Keratinocyte (primary cell): ENCODE results near the gene TNC. TPM values are rescaled to one million over a fixed set of nuclear protein-coding genes. Genes with fewer than 3 reads are reported as not detected.

ENCODE experiments used
- DNase-seq: peaks from one replicate; pipeline ENCODE4 v3.0.0-alpha.2; 2011; ENCODE audit warnings: low read depth, missing footprints, low spot score
- FAIRE-seq: peaks from 2 replicates; lab custom pipeline; 2011; peaks lifted over from hg19 to GRCh38; lab: Jason Lieb, UNC
- H2AFZ ChIP-seq: 2 replicates; pipeline ENCODE4 v1.6.0; 2012; ENCODE audit warnings: low read length, control low read depth, inconsistent platforms; ENCODE audit not compliant: control insufficient read depth
- H3K27ac ChIP-seq: 2 replicates; pipeline ENCODE4 v1.5.1; 2011; ENCODE audit warnings: low read length; ENCODE audit not compliant: control insufficient read depth, insufficient read depth
- H3K27me3 ChIP-seq: 3 replicates; pipeline ENCODE4 v1.6.0; 2011; ENCODE audit warnings: low read length; ENCODE audit not compliant: control insufficient read depth, insufficient read depth; ENCODE audit errors: extremely low read depth
- H3K36me3 ChIP-seq, 2 experiments: 2 replicates in 1 of 2; 3 replicates in 1 of 2; pipeline ENCODE4 v1.5.1; 2011; ENCODE audit warnings: low read length in 2 of 2, mild to moderate bottlenecking in 1 of 2; ENCODE audit not compliant: control insufficient read depth in 2 of 2, insufficient read depth in 2 of 2; ENCODE audit errors: extremely low read depth in 1 of 2
- H3K4me1 ChIP-seq: 3 replicates; pipeline ENCODE4 v1.5.1; 2011; ENCODE audit warnings: low read length; ENCODE audit not compliant: control insufficient read depth, insufficient read depth; ENCODE audit errors: extremely low read depth
- H3K4me2 ChIP-seq: 3 replicates; pipeline ENCODE4 v1.6.0; 2011; ENCODE audit warnings: low read depth, low read length; ENCODE audit not compliant: control insufficient read depth, insufficient read depth; ENCODE audit errors: extremely low read depth
- H3K4me3 ChIP-seq, 3 experiments: fragments of 200-600 bp in 1 of 3; sonication (generic) in 1 of 3; 2 replicates in 2 of 3; 3 replicates in 1 of 3; pipeline ENCODE4 v1.5.1; 2011 to 2016; ENCODE audit warnings: low read length in 3 of 3, mild to moderate bottlenecking in 3 of 3, control low read depth in 2 of 3, inconsistent platforms in 1 of 3, low read depth in 1 of 3, mixed read lengths in 1 of 3, mixed run types in 1 of 3, moderate library complexity in 1 of 3; ENCODE audit not compliant: control insufficient read depth in 2 of 3, insufficient read depth in 2 of 3; ENCODE audit errors: extremely low read depth in 1 of 3
- H3K79me2 ChIP-seq: 2 replicates; pipeline ENCODE4 v1.6.0; 2012; ENCODE audit warnings: low read length; ENCODE audit not compliant: control insufficient read depth, insufficient read depth
- H3K9ac ChIP-seq: 3 replicates; pipeline ENCODE4 v1.6.0; 2011; ENCODE audit warnings: low read length; ENCODE audit not compliant: control insufficient read depth, insufficient read depth; ENCODE audit errors: extremely low read depth
- H3K9me1 ChIP-seq: 3 replicates; pipeline ENCODE4 v1.6.0; 2011; ENCODE audit warnings: low read length; ENCODE audit not compliant: control insufficient read depth, insufficient read depth; ENCODE audit errors: extremely low read depth
- H3K9me3 ChIP-seq: 2 replicates; pipeline ENCODE4 v1.5.1; 2012; ENCODE audit warnings: low read depth, low read length; ENCODE audit not compliant: control insufficient read depth
- H4K20me1 ChIP-seq: 3 replicates; pipeline ENCODE4 v1.6.0; 2011; ENCODE audit warnings: low read length; ENCODE audit not compliant: control insufficient read depth, insufficient read depth; ENCODE audit errors: extremely low read depth
- EZH2 ChIP-seq: IDR thresholded peaks from one replicate; pipeline ENCODE4 v1.6.1; 2012; ENCODE audit warnings: inconsistent platforms, mild to moderate bottlenecking, low read length, moderate library complexity
- dilution Hi-C: fragments of 300-500 bp; cut with MboI; formaldehyde crosslinking; loops from one replicate; pipeline ENCODE4 v1.7.0; 2020; ENCODE audit warnings: low sequenced_read_pairs; ENCODE audit not compliant: extremely low pct_ligation_motif_present
- polyA plus RNA-seq, 5 experiments: library from polyadenylated mRNA; depleted of rRNA in 3 of 5; stranded (reverse) in 3 of 5; stranded (forward) in 1 of 5; unstranded in 1 of 5; fragments of >200 nt; gene quantifications; 1 replicate in 1 of 5; 2 replicates in 3 of 5; 3 replicates in 1 of 5; pipeline versions ENCODE4 v1.2.1 to v1.2.3, GENCODE V29; 2011 to 2012; ENCODE audit warnings: missing spikeins in 2 of 5, low read depth in 1 of 5, low replicate concordance in 1 of 5
- TF ChIP-seq, protein P1 (sequence below), 3 experiments: IDR thresholded peaks in 1 of 3; conservative IDR thresholded peaks in 1 of 3; optimal IDR thresholded peaks in 1 of 3; 2 replicates in 2 of 3; 3 replicates in 1 of 3; pipeline versions ENCODE3 to v1.5.1; 2011; ENCODE audit warnings: low read length in 3 of 3, mild to moderate bottlenecking in 3 of 3, moderate library complexity in 2 of 3, control low read depth in 1 of 3, inconsistent platforms in 1 of 3; ENCODE audit not compliant: insufficient read depth in 2 of 3; ENCODE audit errors: extremely low read depth in 1 of 3

Gene TNC
- polyA plus RNA-seq, 1 donor (not counting 4 experiments of a cell fraction or from before 2014, with no cell fraction given): 58.7 TPM

DNA sequence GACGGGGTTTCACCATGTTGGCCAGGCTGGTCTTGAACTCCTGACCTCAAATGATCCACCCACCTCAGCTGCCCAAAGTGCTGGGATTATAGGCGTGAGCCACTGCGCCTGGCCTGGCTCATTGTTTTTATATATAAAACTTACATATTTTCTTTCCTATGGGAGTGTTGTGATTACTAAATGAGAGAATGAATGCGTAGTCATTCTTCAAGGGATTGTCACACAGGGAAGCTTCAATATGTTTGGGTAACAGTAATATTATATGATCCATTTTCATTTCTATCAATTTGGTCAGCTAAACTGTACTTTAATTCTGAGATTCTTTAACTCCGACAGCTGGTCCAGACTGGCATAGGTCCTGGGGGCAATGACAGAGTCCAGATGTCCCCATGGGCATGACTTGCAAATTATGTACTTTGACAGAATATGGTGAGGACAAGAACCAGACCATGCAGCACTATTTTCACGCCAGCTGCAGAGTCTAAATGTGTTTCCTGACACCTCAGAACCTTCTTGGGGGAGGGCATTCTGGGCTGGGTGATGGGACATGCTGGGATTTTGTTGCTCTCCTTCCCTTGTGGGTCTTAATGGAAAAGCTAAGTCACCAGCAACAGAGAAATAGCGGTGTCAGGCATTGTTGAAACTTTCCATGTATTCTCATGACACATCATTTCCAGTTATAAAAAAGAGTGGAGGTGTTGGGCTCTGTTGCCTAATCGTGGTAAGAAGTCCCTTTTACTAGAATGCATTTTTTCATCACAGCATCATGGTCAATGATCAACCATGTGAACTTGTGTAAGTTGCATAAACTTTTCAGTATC is 40.9 kb upstream of the TNC start:
- Histone ChIP-seq H3K4me3 (no peak overlapping the region), H2AFZ (no peak overlapping the region), H3K9ac (no peak overlapping the region), H3K4me1 (peaks cover 20% of the 10 kb centered on the region), H4K20me1 (no peaks in the 10 kb centered on the region), H3K9me3 (no peaks in the 10 kb centered on the region), H3K9me1 (no peaks in the 10 kb centered on the region), H3K27ac (no peak overlapping the region), H3K79me2 (no peaks in the 10 kb centered on the region), H3K4me2 (no peak overlapping the region), H3K27me3 (no peaks in the 10 kb centered on the region), H3K36me3 (no peaks in the 10 kb centered on the region)
- DNase-seq (no peak), FAIRE-seq (peak; percentile 52)
- no peak for TF ChIP-seq EZH2
- TF ChIP-seq, protein P1, sequence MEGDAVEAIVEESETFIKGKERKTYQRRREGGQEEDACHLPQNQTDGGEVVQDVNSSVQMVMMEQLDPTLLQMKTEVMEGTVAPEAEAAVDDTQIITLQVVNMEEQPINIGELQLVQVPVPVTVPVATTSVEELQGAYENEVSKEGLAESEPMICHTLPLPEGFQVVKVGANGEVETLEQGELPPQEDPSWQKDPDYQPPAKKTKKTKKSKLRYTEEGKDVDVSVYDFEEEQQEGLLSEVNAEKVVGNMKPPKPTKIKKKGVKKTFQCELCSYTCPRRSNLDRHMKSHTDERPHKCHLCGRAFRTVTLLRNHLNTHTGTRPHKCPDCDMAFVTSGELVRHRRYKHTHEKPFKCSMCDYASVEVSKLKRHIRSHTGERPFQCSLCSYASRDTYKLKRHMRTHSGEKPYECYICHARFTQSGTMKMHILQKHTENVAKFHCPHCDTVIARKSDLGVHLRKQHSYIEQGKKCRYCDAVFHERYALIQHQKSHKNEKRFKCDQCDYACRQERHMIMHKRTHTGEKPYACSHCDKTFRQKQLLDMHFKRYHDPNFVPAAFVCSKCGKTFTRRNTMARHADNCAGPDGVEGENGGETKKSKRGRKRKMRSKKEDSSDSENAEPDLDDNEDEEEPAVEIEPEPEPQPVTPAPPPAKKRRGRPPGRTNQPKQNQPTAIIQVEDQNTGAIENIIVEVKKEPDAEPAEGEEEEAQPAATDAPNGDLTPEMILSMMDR (optimal IDR thresholded peaks at IDR 0.05 in 1 of 3, IDR thresholded peaks at IDR 0.05 in 1 of 3, conservative IDR thresholded peaks at IDR 0.05 in 1 of 3; ENCODE audit: extremely low read depth in 1 of 3, insufficient read depth in 2 of 3, low read length in 3 of 3): no peak
- dilution Hi-C loops: no loop called here

- peak overlapping the region; percentile 45 for H2AFZ ChIP-seq
- H3K4me2 ChIP-seq: peak overlapping the region; percentile 74
- dilution Hi-C loops: no loop called here
- H3K4me1 ChIP-seq: peaks cover 20% of the 10 kb centered on the region
- TF ChIP-seq EZH2: no peak
- TF ChIP-seq, protein P1 (optimal IDR thresholded peaks at IDR 0.05 in 1 of 3, IDR thresholded peaks at IDR 0.05 in 1 of 3, conservative IDR thresholded peaks at IDR 0.05 in 1 of 3; ENCODE audit: extremely low read depth in 1 of 3, insufficient read depth in 2 of 3, low read length in 3 of 3): no peak
- H4K20me1 ChIP-seq: no peaks in the 10 kb centered on the region
- DNase-seq (peak; percentile 49), FAIRE-seq (peak; percentile 83)
- peak overlapping the region in 1 of 3 experiments; percentile 15 for H3K4me3 ChIP-seq
- no peaks in the 10 kb centered on the region for H3K79me2 ChIP-seq
- no peaks in the 10 kb centered on the region for H3K9me1 ChIP-seq
- H3K9ac ChIP-seq: no peak overlapping the region
- H3K27me3 ChIP-seq: no peaks in the 10 kb centered on the region
- no peaks in the 10 kb centered on the region for H3K9me3 ChIP-seq
- H3K36me3 ChIP-seq: no peaks in the 10 kb centered on the region
- peak overlapping the region; percentile 73 for H3K27ac ChIP-seq
These were observed 39.3 kb upstream of the TNC start for GRCh38 chr9:115157245-115157674.
